HEK293 (cell line): ENCODE data around the gene DCST2.

Source experiments
- EGR2 ChIP-seq: fragments of 450-650 bp; formaldehyde crosslinking; IDR thresholded peaks from 2 replicates; pipeline ENCODE4 v1.5.1; 2016; ENCODE audit warnings: low read depth, missing biosample characterization, missing genetic modification characterization
- GLIS1 ChIP-seq: fragments of 450-650 bp; formaldehyde crosslinking; IDR thresholded peaks from 2 replicates; pipeline ENCODE4 v1.5.1; 2016; ENCODE audit warnings: missing biosample characterization, missing genetic modification characterization
- KLF1 ChIP-seq: fragments of 450-650 bp; formaldehyde crosslinking; IDR thresholded peaks from 2 replicates; pipeline ENCODE4 v1.5.1; 2016; ENCODE audit warnings: missing biosample characterization, missing genetic modification characterization
- OSR2 ChIP-seq: fragments of 450-650 bp; formaldehyde crosslinking; IDR thresholded peaks from 2 replicates; pipeline ENCODE4 v1.5.1; 2016; ENCODE audit warnings: missing biosample characterization, missing genetic modification characterization
- SP3 ChIP-seq: fragments of 450-650 bp; formaldehyde crosslinking; IDR thresholded peaks from 2 replicates; pipeline ENCODE4 v1.5.1; 2016; ENCODE audit warnings: missing biosample characterization, missing genetic modification characterization
- SP7 ChIP-seq: fragments of 450-650 bp; formaldehyde crosslinking; IDR thresholded peaks from 2 replicates; pipeline ENCODE4 v1.5.1; 2016; ENCODE audit warnings: missing biosample characterization, missing genetic modification characterization
- WT1 ChIP-seq: fragments of 450-650 bp; formaldehyde crosslinking; IDR thresholded peaks from 2 replicates; pipeline ENCODE4 v1.5.1; 2016; ENCODE audit warnings: missing biosample characterization, missing genetic modification characterization
- YY2 ChIP-seq: fragments of 450-650 bp; formaldehyde crosslinking; IDR thresholded peaks from 2 replicates; pipeline ENCODE4 v1.5.1; 2016; ENCODE audit warnings: missing biosample characterization, missing genetic modification characterization
- ZBTB8A ChIP-seq: fragments of 450-650 bp; formaldehyde crosslinking; IDR thresholded peaks from 2 replicates; pipeline ENCODE4 v1.5.1; 2016; ENCODE audit warnings: missing biosample characterization, missing genetic modification characterization
- ZEB2 ChIP-seq: fragments of 450-650 bp; formaldehyde crosslinking; IDR thresholded peaks from 2 replicates; pipeline ENCODE4 v1.5.1; 2016; ENCODE audit warnings: missing biosample characterization, missing genetic modification characterization
- ZNF16 ChIP-seq: fragments of 450-650 bp; formaldehyde crosslinking; IDR thresholded peaks from 2 replicates; pipeline ENCODE4 v1.5.1; 2016; ENCODE audit warnings: low read depth, missing biosample characterization, missing genetic modification characterization
- ZNF169 ChIP-seq: fragments of 450-650 bp; formaldehyde crosslinking; IDR thresholded peaks from 2 replicates; pipeline ENCODE4 v1.5.1; 2016; ENCODE audit warnings: missing biosample characterization, missing genetic modification characterization
- ZNF266 ChIP-seq: fragments of 450-650 bp; formaldehyde crosslinking; IDR thresholded peaks from 2 replicates; pipeline ENCODE4 v1.5.1; 2016; ENCODE audit warnings: missing biosample characterization, missing genetic modification characterization, low read depth
- ZNF426 ChIP-seq: fragments of 450-650 bp; formaldehyde crosslinking; IDR thresholded peaks from 2 replicates; pipeline ENCODE4 v1.5.1; 2017; ENCODE audit warnings: missing biosample characterization, missing genetic modification characterization, mild to moderate bottlenecking, inconsistent platforms, moderate library complexity
- ZNF514 ChIP-seq: fragments of 450-650 bp; formaldehyde crosslinking; IDR thresholded peaks from 2 replicates; pipeline ENCODE4 v1.5.1; 2016; ENCODE audit warnings: missing biosample characterization, missing genetic modification characterization
- ZNF549 ChIP-seq: fragments of 450-650 bp; IDR thresholded peaks from 2 replicates; pipeline ENCODE4 v1.5.1; 2018; ENCODE audit warnings: missing biosample characterization, missing genetic modification characterization, mild to moderate bottlenecking, inconsistent platforms, moderate library complexity
- ZNF654 ChIP-seq: fragments of 450-650 bp; formaldehyde crosslinking; IDR thresholded peaks from 2 replicates; pipeline ENCODE4 v1.5.1; 2016; ENCODE audit warnings: low read depth, missing biosample characterization, missing genetic modification characterization
- ZNF701 ChIP-seq: fragments of 450-650 bp; formaldehyde crosslinking; IDR thresholded peaks from 2 replicates; pipeline ENCODE4 v1.5.1; 2016; ENCODE audit warnings: missing biosample characterization, missing genetic modification characterization
- ZNF791 ChIP-seq: fragments of 450-650 bp; formaldehyde crosslinking; IDR thresholded peaks from 2 replicates; pipeline ENCODE4 v1.5.1; 2016; ENCODE audit warnings: missing biosample characterization, missing genetic modification characterization
- TF ChIP-seq, protein P1 (sequence below): fragments of 450-650 bp; formaldehyde crosslinking; IDR thresholded peaks from 2 replicates; pipeline ENCODE4 v1.5.1; 2016; ENCODE audit warnings: missing biosample characterization, missing genetic modification characterization
- TF ChIP-seq, protein P2 (sequence below): fragments of 450-650 bp; formaldehyde crosslinking; IDR thresholded peaks from 2 replicates; pipeline ENCODE4 v1.5.1; 2016; ENCODE audit warnings: missing biosample characterization, missing genetic modification characterization
- TF ChIP-seq, protein P3 (sequence below): fragments of 450-650 bp; formaldehyde crosslinking; IDR thresholded peaks from 2 replicates; pipeline ENCODE4 v1.5.1; 2016; ENCODE audit warnings: missing biosample characterization, missing genetic modification characterization
- TF ChIP-seq, protein P4 (sequence below): fragments of 450-650 bp; formaldehyde crosslinking; IDR thresholded peaks from 2 replicates; pipeline ENCODE4 v1.5.1; 2016; ENCODE audit warnings: missing biosample characterization, missing genetic modification characterization, low read depth
- TF ChIP-seq, protein P5 (sequence below): fragments of 450-650 bp; formaldehyde crosslinking; IDR thresholded peaks from 2 replicates; pipeline ENCODE4 v1.5.1; 2016; ENCODE audit warnings: missing biosample characterization, missing genetic modification characterization, low read depth
- TF ChIP-seq, protein P6 (sequence below): fragments of 450-650 bp; formaldehyde crosslinking; IDR thresholded peaks from 2 replicates; pipeline ENCODE4 v1.5.1; 2016; ENCODE audit warnings: missing biosample characterization, missing genetic modification characterization

The DCST2 gene

DNA sequence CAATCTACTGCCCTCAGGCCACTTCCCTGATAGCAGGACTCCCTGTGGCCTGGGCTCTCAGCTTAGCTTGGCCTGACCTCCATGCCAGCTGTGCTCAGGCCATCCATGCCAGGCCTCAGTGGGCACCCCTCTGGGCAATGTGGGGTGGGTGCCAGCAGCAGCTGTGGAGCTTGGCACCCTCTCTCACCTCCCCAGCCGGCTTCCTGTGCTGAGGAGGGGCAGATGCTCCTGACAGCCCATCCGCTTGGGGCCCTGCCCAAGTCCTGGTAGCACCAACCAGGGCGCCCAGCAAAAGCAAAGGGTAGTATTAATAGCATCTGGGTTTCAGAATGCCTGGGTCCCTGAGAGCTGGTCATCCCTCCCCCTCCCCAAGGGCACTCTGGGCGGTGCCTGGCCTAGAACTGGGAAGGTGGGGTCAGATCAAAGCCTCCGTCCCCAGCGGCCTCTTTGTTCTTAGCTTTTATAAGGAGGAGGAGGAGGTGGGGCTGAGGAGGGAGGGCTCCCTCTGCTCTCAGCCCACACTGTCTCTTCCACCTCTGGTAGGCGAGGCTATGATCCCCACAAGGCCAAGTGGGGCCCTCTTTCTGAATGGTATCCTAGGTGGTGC lies 36.1 kb upstream of the DCST2 start (continued):
- TF ChIP-seq, protein P1, sequence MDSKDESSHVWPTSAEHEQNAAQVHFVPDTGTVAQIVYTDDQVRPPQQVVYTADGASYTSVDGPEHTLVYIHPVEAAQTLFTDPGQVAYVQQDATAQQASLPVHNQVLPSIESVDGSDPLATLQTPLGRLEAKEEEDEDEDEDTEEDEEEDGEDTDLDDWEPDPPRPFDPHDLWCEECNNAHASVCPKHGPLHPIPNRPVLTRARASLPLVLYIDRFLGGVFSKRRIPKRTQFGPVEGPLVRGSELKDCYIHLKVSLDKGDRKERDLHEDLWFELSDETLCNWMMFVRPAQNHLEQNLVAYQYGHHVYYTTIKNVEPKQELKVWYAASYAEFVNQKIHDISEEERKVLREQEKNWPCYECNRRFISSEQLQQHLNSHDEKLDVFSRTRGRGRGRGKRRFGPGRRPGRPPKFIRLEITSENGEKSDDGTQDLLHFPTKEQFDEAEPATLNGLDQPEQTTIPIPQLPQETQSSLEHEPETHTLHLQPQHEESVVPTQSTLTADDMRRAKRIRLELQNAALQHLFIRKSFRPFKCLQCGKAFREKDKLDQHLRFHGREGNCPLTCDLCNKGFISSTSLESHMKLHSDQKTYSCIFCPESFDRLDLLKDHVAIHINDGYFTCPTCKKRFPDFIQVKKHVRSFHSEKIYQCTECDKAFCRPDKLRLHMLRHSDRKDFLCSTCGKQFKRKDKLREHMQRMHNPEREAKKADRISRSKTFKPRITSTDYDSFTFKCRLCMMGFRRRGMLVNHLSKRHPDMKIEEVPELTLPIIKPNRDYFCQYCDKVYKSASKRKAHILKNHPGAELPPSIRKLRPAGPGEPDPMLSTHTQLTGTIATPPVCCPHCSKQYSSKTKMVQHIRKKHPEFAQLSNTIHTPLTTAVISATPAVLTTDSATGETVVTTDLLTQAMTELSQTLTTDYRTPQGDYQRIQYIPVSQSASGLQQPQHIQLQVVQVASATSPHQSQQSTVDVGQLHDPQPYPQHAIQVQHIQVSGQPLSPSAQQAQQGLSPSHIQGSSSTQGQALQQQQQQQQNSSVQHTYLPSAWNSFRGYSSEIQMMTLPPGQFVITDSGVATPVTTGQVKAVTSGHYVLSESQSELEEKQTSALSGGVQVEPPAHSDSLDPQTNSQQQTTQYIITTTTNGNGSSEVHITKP (tag by site-specific recombination), result no peak
- TF ChIP-seq SP3 (tag by site-specific recombination), result peak; percentile 42
- TF ChIP-seq, protein P2, sequence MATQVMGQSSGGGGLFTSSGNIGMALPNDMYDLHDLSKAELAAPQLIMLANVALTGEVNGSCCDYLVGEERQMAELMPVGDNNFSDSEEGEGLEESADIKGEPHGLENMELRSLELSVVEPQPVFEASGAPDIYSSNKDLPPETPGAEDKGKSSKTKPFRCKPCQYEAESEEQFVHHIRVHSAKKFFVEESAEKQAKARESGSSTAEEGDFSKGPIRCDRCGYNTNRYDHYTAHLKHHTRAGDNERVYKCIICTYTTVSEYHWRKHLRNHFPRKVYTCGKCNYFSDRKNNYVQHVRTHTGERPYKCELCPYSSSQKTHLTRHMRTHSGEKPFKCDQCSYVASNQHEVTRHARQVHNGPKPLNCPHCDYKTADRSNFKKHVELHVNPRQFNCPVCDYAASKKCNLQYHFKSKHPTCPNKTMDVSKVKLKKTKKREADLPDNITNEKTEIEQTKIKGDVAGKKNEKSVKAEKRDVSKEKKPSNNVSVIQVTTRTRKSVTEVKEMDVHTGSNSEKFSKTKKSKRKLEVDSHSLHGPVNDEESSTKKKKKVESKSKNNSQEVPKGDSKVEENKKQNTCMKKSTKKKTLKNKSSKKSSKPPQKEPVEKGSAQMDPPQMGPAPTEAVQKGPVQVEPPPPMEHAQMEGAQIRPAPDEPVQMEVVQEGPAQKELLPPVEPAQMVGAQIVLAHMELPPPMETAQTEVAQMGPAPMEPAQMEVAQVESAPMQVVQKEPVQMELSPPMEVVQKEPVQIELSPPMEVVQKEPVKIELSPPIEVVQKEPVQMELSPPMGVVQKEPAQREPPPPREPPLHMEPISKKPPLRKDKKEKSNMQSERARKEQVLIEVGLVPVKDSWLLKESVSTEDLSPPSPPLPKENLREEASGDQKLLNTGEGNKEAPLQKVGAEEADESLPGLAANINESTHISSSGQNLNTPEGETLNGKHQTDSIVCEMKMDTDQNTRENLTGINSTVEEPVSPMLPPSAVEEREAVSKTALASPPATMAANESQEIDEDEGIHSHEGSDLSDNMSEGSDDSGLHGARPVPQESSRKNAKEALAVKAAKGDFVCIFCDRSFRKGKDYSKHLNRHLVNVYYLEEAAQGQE, result no peak
- no peak for TF ChIP-seq ZNF654 (tag by site-specific recombination)
- TF ChIP-seq WT1, result peak; percentile 75
- peak; percentile 98 for TF ChIP-seq KLF1 (tag by site-specific recombination)
- TF ChIP-seq YY2, result no peak
- TF ChIP-seq ZNF426 (tag by site-specific recombination), result no peak
- TF ChIP-seq OSR2 (tag by site-specific recombination), result peak; percentile 6; the same call in 1 of the 2 replicates
- TF ChIP-seq EGR2, result peak; percentile 81
- no peak for TF ChIP-seq ZNF701
- TF ChIP-seq, protein P3, sequence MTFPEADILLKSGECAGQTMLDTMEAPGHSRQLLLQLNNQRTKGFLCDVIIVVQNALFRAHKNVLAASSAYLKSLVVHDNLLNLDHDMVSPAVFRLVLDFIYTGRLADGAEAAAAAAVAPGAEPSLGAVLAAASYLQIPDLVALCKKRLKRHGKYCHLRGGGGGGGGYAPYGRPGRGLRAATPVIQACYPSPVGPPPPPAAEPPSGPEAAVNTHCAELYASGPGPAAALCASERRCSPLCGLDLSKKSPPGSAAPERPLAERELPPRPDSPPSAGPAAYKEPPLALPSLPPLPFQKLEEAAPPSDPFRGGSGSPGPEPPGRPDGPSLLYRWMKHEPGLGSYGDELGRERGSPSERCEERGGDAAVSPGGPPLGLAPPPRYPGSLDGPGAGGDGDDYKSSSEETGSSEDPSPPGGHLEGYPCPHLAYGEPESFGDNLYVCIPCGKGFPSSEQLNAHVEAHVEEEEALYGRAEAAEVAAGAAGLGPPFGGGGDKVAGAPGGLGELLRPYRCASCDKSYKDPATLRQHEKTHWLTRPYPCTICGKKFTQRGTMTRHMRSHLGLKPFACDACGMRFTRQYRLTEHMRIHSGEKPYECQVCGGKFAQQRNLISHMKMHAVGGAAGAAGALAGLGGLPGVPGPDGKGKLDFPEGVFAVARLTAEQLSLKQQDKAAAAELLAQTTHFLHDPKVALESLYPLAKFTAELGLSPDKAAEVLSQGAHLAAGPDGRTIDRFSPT (tag by site-specific recombination), result peak; percentile 78
- TF ChIP-seq, protein P4, sequence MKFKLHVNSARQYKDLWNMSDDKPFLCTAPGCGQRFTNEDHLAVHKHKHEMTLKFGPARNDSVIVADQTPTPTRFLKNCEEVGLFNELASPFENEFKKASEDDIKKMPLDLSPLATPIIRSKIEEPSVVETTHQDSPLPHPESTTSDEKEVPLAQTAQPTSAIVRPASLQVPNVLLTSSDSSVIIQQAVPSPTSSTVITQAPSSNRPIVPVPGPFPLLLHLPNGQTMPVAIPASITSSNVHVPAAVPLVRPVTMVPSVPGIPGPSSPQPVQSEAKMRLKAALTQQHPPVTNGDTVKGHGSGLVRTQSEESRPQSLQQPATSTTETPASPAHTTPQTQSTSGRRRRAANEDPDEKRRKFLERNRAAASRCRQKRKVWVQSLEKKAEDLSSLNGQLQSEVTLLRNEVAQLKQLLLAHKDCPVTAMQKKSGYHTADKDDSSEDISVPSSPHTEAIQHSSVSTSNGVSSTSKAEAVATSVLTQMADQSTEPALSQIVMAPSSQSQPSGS, result no peak
- TF ChIP-seq ZNF169 (tag by site-specific recombination), result no peak
- TF ChIP-seq, protein P5, sequence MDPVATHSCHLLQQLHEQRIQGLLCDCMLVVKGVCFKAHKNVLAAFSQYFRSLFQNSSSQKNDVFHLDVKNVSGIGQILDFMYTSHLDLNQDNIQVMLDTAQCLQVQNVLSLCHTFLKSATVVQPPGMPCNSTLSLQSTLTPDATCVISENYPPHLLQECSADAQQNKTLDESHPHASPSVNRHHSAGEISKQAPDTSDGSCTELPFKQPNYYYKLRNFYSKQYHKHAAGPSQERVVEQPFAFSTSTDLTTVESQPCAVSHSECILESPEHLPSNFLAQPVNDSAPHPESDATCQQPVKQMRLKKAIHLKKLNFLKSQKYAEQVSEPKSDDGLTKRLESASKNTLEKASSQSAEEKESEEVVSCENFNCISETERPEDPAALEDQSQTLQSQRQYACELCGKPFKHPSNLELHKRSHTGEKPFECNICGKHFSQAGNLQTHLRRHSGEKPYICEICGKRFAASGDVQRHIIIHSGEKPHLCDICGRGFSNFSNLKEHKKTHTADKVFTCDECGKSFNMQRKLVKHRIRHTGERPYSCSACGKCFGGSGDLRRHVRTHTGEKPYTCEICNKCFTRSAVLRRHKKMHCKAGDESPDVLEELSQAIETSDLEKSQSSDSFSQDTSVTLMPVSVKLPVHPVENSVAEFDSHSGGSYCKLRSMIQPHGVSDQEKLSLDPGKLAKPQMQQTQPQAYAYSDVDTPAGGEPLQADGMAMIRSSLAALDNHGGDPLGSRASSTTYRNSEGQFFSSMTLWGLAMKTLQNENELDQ (tag by site-specific recombination), result no peak
- TF ChIP-seq ZNF514 (tag by site-specific recombination), result no peak
- no peak for TF ChIP-seq ZNF16
- TF ChIP-seq ZNF549 (tag by site-specific recombination), result no peak
- TF ChIP-seq ZNF266, result no peak
- peak; percentile 48; the same call in 1 of the 2 replicates for TF ChIP-seq SP7 (tag by site-specific recombination)
- TF ChIP-seq ZNF791 (tag by site-specific recombination), result no peak
- TF ChIP-seq, protein P6, sequence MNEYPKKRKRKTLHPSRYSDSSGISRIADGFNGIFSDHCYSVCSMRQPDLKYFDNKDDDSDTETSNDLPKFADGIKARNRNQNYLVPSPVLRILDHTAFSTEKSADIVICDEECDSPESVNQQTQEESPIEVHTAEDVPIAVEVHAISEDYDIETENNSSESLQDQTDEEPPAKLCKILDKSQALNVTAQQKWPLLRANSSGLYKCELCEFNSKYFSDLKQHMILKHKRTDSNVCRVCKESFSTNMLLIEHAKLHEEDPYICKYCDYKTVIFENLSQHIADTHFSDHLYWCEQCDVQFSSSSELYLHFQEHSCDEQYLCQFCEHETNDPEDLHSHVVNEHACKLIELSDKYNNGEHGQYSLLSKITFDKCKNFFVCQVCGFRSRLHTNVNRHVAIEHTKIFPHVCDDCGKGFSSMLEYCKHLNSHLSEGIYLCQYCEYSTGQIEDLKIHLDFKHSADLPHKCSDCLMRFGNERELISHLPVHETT, result no peak
- TF ChIP-seq ZBTB8A (tag by site-specific recombination), result 0 out of 2 replicates have a peak, but pooled peaks have one; percentile 35
- no peak for TF ChIP-seq ZEB2 (tag by site-specific recombination)
- TF ChIP-seq GLIS1 (tag by site-specific recombination), result 0 out of 2 replicates have a peak, but pooled peaks have one; percentile 6
